GM12801 (cell line): ENCODE results near the gene TICAM1.

Source experiments
- TF ChIP-seq, protein P1 (sequence below): IDR thresholded peaks from one replicate; pipeline ENCODE4 v1.5.1; 2011; ENCODE audit warnings: control low read depth; ENCODE audit not compliant: insufficient read length; ENCODE audit errors: extremely low read depth

The TICAM1 gene

DNA sequence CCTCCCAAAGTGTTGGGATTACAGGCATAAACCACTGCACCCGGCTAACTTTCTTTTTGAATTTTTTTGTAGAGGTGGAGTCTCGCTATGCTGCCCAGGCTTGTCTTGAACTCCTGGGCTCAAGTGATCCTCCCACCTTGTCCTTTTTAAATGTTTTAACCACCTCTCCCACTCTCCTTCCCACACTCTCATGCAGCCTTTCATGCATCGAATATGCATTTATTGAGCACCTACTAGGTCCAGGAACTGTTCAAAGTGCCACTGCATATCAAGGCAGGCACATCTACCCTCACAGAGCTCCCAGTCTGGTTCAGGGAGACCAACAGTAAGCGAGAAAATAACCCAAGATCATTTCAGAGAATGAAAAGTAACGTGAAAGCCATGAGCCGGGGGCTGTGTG, 1.2 kb downstream of the TICAM1 start:
- TF ChIP-seq, protein P1, sequence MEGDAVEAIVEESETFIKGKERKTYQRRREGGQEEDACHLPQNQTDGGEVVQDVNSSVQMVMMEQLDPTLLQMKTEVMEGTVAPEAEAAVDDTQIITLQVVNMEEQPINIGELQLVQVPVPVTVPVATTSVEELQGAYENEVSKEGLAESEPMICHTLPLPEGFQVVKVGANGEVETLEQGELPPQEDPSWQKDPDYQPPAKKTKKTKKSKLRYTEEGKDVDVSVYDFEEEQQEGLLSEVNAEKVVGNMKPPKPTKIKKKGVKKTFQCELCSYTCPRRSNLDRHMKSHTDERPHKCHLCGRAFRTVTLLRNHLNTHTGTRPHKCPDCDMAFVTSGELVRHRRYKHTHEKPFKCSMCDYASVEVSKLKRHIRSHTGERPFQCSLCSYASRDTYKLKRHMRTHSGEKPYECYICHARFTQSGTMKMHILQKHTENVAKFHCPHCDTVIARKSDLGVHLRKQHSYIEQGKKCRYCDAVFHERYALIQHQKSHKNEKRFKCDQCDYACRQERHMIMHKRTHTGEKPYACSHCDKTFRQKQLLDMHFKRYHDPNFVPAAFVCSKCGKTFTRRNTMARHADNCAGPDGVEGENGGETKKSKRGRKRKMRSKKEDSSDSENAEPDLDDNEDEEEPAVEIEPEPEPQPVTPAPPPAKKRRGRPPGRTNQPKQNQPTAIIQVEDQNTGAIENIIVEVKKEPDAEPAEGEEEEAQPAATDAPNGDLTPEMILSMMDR = no peak

DNA sequence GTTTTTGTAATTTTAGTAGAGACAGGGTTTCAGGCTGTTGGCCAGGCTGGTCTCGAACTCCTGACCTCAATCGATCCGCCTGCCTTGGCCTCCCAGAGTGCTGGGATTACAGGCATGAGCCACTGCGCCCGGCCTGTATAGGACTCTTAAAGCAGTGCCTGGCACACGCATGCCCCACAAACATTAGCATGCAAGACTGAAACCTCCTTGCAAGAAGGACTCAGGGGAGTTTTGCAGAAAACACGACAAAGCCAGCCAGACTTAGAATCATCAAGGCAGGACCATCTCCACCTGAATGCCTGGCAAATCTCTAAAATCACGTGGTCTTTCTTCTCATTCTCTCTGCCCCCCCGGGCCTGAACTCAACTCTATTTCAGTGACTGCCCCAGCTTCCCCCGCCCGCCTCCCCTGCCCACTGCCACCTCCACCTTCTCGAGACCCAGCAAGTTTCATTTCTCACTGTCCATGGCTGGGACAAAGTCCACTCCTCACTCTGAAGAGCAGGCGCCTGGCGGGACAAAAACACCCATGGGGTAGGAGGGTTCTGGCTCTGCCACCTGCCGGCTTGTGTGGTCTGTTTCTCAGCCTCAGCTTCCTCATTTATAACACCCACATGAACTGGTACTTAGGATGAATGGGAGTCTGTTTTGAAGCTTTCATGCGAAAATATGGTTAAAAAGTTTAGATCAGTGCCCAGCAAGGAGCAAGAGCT, 2.4 kb downstream of the TICAM1 start:
- TF ChIP-seq, protein P1 = no peak

DNA sequence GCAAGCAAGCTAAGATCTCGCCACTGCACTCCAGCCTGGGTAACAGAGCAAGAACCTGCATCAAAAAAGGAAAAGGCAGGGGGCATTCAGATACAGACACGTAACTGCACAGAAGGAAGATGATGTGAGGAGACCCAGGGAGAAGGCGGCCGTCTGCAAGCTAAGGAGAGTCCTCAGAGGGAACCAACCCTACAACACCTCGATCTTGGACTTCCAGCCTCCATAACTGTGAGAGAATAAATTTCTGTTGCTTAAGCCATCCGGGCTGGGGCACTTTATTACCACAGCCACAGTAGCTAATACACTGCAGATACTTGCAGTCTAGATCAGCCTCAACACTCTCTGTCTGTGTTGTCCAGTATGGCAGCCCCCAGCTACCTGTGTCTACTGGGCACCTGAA, 7.9 kb downstream of the TICAM1 start:
- TF ChIP-seq, protein P1 = no peak

DNA sequence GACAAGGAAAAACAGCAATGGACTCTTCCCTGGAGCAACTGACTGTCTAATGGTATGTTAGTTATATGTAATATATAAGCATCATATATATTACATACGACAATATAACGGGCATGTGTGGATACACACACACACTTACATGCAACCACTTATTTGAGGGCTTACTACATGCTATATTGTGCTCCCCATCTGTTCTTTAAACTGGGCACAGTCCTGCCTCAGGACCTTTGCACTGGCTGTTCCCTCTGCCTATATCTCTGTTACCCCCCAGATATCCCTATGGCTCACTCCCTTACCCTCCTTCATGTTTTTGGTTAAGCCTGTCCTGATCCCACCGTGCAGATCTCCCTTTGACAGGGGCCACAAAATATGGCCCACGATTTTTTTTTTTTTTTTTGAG, 10.2 kb downstream of the TICAM1 start:
- TF ChIP-seq, protein P1 = no peak

DNA sequence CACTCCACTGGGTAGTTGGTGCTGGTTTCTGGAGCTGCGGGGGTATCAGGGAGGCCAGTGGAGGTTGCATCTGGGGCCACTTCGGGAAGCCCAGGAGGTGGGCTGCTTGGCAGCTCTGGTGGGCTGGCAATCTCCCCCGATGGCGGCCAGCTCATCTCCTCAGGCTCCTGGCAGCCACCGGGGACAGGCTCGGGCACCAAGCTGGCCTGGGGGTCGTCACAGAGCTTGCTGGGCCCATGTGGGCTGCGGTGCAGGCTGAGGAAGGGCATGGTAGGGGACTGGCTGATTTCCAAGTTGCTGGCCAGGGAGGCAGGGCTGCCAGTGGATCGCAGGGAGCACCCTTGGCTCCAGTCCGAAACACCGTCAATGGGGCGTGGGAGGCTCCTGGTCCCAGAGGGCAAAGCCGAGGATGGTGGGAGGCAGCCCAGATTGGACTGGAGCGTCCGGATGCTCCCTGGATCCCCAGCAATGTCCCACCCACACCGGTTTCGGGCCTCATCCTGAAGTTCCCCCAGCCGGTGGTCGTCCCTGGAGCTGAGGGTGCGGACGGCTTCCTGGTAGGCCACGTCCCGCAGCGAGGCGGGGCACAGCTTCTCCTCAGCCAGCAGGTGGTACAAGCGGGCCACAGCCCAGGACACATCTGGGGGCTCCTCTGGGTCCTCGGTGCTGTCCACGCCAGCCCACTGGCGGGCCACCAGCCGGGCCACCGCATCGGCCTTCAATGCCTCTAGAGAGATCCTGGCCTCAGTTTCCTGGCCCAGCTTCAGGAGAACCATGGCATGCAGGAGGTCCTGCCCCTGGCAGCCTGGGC, 13.8 kb downstream of the TICAM1 start:
- TF ChIP-seq, protein P1 = no peak

DNA sequence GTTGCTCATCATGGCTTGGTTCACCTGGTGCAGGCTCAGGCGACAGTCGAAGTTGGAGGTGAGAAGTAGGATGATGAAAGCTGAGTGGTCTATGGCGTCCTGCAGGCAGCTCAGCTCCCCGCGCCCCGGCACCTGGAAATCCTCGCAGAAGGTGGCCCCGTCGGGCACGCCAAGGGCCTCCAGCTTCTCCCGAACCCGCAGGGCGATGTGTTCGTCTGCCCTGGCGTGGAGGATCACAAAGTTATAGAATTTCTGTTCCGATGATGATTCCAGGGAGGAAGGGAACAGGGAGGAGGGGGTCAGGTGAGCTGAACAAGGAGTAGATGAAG, 14.6 kb downstream of the TICAM1 start:
- TF ChIP-seq, protein P1 = no peak

DNA sequence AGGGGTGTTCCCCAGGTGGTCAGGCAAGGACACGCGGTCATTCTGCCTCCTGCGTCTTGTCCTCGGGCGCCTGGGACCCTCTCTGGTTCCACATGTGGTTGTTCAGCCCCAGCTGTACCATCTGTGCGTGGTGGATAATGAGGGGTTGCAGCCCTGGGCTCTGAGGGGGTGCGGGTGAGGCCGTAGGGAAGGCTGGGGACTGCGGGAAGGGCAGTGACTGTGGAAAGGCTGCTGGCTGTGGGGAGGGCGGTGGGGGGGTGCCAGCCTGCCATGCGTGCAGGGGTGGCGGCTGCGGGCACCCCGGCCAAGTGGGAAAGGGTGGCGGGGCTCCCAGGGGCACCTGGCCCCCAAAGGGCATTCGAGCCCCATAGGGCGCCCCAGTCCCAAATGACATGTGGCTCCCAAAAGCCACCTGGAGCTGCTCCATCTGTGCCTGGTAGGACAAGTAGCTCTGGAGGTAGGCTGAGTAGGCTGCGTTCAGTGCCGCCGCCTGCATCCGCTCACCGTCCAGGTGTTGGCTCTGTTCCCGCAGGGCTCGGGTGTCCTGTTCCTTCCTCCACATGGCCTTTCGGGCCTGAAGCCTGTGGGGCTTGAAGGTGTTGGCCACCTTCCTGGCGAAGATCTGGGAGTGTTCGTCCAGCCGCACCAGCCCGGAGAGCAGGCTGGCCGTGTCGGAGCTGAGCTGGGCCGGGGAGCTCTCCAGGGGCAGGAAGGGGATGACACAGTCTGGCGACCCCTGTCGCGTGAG, 15.1 kb downstream of the TICAM1 start:
- TF ChIP-seq, protein P1 = no peak
